ENCODE results near the gene NDUFS7.

The NDUFS7 gene

DNA sequence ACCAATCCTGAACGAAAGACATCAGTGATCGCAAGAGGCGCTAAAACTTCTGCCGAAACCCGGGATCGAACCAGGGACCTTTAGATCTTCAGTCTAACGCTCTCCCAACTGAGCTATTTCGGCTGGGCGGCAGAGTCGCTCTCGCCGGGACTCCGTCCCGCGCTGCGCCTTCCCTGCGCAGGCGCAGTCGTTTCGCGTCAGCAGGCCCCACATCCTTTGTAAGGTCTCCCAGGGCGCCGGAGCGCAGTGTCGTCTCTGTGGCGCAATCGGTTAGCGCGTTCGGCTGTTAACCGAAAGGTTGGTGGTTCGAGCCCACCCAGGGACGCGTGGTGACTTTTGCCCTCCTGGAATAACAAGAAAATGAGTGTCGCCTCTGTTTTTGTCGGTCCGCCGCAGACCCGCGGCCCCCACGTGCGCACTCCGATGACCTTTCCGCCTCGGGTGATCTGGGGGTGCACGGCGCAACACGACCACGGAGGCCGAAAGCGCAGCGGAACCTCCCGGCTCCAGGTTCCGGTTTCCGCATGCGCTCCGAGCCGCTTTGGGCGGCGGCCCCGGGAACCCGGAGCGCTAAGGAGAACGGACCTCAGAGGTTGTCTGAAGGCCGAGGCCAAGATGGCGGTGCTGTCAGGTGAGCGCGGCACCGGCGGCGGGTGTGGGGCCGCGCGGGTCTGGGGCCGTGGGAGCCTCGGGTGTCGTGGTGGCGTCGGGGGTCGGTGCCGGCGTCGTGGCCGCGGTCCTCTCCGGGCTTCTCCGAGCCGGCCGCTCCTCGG lies at the start of gene NDUFS7:
TSS of gene NDUFS7 (plus strand) at position 596 of the 773 bp plus-strand sequence. CDS start at position 616, 20 bp downstream.
- DNase-seq (ENCODE audit: low spot score): peak; percentile 89

DNA sequence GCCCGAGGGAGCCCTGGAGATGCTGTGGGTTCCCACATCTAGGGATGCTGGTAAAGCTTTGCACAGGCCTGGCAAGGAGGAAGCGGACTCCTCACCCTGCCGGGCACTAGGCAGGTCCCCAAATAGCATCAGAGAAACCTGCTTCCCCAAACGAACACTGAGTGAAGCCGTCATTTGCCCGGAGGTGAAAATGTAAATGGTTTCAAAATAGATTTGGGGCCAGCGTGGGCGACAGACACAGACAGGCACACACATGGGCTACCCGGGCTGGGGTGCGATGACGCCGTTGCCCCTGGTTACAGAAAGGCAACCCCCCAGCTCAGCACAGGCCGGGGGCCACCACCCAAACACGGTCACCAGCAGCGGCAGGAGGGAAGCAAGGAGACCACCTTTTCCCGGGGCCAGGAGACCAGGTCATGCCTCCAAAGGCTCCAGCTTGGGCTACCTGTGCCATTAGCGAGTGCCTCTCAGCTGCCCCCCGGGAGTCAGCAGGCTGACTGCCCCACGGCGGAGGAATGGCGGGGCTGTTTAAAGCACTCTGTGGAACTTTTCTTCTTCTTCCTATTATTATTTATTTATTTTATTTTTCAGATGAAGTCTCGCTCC lies 47.5 kb upstream of the NDUFS7 start:
- no peak for DNase-seq (ENCODE audit: low spot score)

DNA sequence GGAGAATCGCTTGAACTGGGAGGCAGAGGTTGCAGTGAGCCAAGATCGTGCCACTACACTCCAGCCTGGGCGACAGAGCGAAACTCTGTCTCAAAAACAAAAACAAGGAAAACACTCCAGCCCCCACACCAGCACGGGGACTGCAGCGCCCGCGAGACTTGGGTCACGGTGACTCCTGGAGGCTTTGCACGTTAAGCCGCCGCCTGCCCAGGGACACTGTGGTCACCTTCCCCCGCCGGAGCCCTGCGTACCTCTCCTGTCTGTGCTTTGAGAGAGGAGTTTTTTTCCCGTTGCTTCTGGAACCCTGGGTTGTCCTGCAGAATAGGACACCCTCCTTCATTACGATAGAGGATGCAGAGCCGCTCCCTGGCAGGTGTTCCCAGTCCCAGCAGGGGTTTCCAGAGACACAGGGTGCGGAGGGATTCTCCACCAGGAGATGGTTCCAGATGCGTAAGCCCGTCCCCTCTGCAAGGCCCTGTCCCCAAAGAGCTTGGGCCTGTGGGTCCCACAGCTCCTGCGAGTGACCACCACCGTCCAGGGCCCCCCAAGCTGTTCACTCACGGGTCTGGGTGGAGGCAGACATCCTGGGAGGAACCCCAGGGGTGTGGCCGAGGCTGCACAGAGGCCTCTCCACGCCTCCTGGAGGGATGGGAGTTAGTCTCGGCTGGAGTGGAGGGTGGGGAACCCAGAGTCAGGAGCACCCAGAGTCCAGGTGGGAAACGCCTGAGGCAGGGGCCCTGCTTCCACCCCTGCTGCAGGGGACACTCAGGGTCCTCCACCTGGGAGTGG lies 42.8 kb upstream of the NDUFS7 start:
- no peak for DNase-seq (ENCODE audit: low spot score)

DNA sequence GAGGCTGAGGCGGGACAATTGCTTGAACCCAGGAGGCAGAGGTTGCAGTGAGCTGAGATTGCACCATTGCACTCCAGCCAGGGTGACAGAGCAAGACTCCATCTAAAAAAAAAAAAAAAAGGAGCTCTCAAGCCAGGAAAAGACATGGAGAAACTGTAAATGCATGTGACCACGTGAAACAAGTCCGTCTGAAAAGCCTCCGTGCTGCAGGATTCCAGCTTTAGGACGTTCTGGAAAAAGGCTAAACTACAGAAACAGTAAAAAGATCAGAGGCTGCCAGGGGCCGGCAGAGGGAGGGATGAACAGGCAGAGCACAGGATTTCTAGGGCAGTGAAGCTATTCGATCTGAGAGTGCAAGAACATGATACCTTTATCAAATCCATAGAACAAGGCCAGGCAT lies 40.7 kb upstream of the NDUFS7 start:
- no peak for DNase-seq (ENCODE audit: low spot score)

DNA sequence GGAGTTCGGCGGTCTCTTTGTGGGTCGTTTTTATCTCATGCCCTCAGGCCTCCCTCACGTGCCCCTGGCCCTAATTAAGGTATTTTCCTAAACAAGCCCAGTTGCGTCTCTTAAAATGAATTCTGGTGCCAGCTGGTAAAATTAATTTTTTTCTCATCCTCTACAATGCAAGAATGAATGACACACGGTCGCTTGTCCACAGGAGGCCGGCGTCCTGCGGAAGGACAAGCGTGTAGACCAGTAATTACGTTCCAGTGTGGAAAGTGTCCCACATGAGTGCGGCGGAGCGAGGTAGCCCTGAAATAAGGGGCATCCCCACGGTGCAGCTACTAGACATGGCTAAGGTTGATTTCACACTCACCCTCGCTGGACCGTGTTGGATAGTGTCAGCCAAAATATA lies 34.5 kb upstream of the NDUFS7 start:
- no peak for DNase-seq (ENCODE audit: low spot score)

DNA sequence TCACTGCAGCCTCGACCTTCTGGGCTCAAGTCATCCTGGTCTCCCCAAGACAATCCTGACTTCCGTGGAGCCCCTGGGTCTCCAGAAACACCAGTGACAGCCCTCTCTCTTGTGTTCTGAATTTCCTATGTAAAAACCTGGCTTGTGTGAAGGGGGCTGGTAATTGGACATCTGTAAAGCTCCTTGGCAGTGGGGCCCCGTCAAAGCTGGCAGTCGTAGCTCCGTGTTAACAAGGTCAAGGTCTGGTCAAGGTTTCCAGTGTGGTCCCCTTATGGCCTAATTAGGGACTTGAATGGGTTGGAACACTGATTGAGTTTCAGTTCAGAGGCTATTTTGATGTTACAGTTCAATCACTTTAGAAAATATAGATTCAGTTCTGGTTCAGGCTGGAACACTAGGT lies 32.8 kb upstream of the NDUFS7 start:
- no peak for DNase-seq (ENCODE audit: low spot score)

DNA sequence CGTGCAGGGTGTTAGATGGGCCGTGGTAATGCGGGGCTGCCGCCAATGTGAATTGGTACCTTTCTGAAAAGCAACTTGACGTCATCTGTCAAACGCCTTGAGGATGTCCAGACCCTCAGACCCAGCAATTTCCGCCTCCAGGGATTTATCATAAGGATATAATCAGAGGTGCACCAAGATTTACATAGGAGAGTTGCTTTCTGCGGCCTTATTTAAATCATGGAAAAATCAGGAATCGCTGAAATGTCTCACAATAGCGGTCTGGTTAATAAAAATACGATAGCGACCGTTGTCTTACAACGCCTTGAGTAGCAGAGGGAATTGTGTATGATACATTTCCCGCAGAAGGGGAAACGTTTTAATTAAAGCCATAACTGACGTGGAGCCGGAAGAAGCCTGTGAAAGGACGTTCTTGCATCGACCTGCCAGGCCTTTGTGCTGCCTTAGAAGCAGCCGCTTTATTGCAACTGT lies 32.3 kb upstream of the NDUFS7 start:
- no peak for DNase-seq (ENCODE audit: low spot score)

DNA sequence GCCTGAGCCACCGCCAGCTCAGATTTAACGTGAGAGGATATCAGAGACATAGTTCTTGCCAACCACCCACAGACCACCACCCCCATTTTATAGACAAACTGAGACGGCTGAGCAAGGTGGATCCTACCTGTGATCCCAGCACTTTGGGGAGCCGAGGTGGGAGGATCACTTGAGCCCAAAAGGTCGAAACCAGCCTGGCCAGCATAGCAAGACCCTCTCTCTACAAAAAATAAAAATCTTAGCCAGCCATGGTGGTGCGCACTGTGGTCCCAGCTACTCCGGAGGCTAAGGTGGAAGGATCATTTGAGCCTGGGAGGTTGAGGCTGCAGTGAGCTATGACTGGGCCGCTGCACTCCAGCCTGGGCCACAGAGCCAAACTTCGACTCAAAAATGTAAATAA lies 30.6 kb upstream of the NDUFS7 start:
- no peak for DNase-seq (ENCODE audit: low spot score)

DNA sequence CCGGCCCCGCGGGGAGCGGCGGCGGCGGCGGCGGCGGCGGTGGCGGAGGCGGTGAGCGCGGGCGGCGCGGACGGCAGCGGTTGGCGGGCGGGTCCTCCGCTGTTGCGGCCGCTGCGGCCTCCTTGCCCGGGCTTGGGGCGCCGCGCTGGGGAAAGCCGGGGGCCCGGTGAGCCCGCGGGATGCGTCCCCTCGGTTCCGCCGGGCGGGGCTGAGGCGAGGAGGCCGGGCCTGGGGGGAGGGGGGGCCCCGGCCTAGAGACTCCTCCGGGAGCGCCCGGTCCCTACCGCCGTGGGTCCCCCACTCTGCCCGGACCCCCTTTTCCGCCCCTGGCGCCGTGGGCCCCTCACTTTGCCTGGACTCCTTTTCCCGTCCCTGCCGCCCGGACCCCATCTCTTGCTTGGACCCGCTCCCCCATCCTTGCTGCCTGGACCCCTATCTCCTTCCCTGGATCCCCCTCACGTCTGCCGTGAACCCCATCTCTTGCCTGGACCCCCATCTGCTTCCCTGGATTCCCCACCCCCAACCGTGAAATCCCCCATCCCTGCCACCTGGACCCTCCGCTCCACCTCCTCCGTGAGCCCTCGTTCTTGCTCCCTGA lies 28.6 kb upstream of the NDUFS7 start:
- DNase-seq (ENCODE audit: low spot score): no peak

DNA sequence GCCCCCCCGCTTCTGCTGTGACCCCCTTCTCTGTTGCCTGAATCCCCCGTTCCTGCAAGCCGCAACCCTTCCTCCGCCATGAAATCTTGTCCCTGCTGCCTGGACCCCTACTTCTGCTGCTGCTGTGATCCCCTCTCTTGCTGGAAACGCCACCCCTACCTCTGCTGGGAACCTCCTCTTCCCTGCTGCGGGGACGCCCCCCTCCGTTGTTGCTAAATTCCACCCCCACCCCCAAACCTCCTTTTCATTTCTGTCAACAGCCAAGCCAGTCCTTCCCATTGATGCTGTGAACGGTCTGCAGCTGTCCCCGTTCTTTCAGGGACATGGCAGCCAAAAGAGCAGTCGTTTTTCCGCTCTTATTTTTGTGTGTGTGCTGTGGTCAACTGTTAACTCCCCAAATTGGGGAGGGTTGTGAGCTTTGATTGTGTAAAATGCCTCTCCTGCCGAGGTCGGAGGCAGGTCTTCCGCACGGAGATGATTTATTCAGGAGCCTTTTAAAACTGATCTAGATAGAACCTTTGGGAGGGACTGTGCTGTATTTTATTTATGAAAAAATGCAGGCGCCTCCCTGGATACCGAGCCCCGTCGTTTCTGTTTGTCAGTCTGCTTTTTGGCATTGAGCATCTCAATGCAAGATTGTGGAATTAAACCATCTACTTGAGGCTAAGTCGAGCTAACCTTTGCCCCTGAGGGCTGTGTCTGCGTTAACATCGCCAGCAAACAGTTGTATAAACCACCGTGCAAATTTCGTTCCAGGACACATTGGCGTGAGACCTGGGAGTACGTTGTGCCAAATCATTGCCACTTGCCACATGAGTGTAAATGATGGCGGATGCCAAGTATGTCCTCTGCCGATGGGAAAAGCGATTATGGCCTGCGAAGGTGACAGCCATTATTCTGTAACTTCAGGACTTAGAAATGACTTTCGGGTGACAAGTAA lies 27.9 kb upstream of the NDUFS7 start:
- no peak for DNase-seq (ENCODE audit: low spot score)

DNA sequence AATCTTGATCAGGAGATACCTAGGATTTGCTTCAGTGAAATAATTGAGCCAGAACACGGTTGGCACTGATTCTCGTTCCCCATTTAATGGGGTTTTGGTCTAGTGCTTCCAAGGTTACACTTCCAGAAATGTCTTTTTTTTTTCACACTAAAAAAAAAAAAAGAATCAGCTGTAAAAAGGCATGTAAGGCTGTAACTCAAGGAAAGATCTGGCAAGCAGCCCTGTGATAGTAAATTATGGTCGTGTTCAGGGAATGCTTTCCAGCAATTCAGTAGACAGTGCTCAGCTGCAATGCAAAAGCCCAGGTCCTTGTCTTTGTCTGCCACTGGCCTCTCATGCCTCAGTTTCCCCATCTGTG lies 27.2 kb upstream of the NDUFS7 start:
- no peak for DNase-seq (ENCODE audit: low spot score)

DNA sequence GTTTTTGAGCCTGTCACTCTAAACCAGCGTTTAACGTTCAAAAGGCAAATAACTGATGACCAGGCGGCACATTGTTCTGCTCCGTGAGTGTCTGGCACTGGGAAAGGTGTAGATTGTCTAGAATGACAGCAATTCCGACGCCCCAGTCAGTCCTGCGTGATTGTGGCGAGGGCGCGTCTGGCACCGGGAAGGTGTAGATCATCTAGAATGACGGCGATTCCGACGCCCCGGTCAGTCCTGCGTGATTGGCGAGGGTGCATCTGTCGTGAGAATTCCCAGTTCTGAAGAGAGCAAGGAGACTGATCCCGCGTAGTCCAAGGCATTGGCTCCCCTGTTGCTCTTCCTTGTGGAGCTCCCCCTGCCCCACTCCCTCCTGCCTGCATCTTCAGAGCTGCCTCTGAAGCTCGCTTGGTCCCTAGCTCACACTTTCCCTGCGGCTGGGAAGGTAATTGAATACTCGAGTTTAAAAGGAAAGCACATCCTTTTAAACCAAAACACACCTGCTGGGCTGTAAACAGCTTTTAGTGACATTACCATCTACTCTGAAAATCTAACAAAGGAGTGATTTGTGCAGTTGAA lies 26.1 kb upstream of the NDUFS7 start:
- DNase-seq (ENCODE audit: low spot score): no peak

DNA sequence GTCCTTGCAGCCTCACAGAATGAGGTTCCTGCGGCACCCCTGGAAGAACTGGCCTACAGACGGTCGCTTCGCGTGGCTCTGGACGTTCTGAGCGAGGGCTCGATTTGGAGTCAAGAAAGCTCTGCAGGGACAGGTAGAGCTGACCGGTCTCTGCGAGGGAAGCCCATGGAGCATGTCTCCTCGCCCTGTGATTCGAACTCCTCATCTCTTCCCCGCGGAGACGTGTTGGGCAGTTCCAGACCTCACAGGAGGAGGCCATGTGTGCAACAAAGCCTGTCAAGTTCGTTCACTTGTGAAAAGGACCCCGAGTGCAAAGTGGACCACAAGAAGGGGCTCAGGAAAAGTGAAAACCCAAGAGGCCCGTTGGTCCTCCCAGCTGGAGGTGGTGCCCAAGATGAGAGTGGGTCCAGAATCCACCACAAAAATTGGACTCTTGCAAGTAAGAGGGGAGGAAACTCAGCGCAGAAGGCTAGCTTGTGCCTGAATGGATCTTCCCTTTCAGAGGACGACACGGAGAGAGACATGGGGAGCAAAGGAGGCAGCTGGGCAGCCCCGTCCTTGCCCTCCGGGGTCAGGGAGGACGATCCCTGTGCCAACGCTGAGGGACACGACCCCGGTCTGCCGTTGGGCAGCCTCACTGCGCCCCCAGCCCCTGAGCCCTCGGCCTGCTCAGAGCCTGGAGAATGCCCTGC lies 23.4 kb upstream of the NDUFS7 start:
- no peak for DNase-seq (ENCODE audit: low spot score)

DNA sequence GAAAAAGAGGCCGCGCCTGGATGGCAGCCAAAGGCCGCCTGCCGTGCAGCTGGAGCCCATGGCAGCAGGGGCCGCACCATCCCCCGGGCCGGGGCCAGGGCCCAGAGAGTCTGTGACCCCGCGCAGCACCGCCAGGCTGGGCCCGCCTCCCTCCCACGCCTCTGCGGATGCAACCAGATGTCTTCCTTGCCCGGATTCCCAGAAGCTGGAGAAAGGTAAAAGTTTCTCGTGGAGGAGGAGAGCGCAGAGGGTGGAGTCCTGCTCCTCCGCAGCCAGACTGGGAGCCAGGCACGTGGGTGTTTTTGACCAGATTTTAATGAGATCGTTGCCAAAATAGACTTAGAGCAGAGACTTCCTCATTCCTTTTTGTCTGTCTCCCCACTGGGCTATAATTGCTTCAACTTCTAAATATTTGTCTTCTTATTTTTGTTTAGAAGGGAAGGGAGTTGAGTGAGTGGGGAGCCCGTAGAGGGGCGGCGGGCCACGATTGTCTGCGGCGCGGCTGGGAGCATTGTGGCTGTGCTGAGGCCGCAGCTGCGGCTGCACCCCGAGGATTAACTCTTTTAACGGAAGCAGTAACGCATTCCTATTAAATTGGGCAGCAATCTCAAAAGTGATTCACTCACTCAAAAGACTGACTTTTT lies 22.8 kb upstream of the NDUFS7 start:
- no peak for DNase-seq (ENCODE audit: low spot score)

DNA sequence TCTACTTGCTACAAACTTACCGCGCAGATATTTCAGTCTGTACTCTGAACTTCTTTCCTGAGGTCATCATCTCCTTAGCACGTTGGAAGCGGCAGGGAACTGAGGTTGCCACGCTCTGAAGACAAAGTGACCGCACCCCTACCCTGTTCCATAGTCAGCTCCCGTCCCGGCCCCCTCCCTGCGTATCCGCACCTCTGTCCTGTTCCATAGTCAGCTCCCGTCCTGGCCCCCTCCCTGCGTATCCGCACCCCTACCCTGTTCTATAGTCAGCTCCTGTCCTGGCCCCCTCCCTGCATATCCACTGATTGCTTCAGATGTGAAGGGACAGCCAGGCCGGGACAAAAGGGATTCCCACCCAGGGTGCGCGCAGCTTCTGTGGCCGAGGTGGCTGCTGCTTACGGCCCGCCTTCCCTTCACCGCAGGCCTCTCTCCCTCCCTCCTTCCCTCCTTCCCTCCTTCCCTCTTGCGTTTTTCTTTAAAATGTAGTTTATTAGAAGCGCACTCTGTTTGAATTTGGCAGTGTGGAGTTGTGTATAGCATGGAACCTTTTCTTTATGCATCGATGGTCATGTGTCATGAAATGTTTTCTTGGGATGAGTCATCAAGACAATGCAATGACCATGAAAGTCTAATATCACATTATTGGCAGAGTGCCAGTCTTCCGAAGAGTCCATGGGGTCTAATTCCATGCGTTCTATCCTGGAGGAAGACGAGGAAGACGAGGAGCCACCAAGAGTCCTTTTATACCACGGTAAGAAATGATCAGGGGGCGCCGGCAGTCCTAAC lies 21.9 kb upstream of the NDUFS7 start:
- DNase-seq (ENCODE audit: low spot score): peak; percentile 51

DNA sequence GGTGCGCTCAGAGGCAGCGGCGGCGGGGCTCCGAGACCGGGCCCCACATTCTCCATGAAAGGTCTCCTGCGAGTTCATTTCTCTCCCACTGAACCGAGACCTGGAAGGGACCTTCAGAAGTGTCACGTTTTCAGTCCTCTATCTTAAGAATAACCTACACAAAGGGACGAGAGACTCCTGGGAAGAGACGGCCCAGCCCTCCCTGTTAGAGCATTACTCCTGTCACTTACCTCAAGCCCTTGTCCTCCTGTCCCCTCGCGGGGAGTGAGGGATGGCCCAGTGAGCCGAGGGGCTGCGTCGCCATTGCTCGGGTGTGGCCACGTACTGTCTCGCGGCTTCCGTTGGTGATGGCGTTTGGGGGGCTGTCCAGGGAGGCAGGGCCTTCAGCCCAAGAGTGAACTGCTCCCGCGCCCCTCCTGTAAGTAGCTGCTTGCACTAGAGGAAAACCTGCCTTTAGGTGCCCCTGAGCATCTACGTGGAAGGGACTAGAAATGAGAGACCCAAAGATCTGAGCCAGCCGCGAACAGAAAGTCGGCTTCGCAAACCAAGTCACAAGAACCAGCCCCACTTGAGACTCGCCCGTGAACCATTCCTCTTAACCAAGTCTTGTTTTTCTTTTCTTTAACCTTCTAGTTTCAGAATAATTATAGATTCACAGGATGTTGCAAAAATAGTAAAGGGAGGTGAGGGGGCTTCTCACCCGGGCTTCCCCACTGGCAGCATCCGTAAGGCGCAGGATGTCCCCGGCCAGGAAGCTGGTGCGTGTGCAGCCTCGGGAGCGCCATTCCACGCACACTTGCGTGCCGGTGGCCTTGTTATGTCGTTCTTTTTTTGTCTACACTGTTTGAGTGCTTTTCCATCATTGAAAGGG lies 21.1 kb upstream of the NDUFS7 start:
- no peak for DNase-seq (ENCODE audit: low spot score)

DNA sequence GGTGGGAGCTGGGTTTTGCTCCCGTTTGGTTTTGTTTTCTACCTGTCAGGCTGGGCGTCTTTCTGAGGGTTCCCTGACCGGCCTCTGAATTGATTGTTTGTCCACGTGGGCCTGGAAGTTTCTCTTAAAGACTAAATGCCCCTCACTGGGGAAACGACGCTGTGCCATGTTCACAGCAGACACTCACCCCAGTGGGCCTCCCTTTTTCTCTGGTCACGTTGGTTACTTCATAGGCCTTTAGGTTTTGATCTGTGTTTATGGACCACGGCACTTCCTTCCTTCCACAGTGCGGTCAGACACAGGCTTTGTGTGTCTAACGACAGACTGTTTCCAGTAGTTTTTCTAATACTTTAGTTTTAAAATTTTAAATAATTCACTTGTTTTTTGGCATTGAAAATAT lies 20.1 kb upstream of the NDUFS7 start:
- no peak for DNase-seq (ENCODE audit: low spot score)

DNA sequence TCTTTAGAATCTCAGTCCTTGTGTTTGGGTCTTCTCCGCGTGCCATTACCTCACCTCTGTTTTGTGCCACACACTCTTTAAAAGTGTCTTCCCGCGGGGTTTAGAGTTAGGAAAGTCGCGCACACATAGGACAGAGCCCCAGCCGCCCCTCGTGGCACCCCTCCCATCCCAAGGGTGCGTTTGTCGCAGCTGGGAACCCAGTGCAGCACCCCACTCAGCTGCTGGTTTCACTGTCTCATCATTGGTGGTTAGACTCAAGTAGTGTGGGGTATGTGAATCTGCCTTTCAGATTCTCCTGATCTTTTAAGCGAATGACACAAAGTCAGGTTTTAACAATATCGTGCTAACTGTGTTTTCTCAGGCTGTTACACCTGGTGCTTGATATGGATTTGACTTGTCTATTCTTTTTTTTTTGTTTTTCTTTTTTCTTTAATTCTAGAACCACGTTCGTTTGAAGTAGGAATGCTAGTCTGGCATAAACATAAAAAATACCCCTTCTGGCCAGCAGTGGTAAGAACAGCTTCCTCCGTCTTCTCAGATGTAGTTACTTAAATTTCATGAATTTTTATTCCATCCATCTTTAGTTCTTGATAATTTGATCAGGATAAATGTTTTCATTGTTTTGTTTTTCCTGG lies 19.5 kb upstream of the NDUFS7 start:
- peak; percentile 35 for DNase-seq (ENCODE audit: low spot score)

All from RKO (cell line).